Measurements from ENCODE around the gene WNT11.

- no peak for TF ChIP-seq TAF1 (IDR thresholded peaks at IDR 0.05; ENCODE audit: borderline replicate concordance, insufficient read depth, low read length)
- no peak for TF ChIP-seq POLR2AphosphoS5 (IDR thresholded peaks at IDR 0.05; ENCODE audit: low read depth, low read length)
- TF ChIP-seq FOXP2 (optimal IDR thresholded peaks at IDR 0.05; ENCODE audit: borderline replicate concordance, extremely low read depth, extremely low read length, insufficient read depth) = no peak
- TF ChIP-seq REST (IDR thresholded peaks at IDR 0.05; ENCODE audit: insufficient read depth in 1 of 2, low read depth in 2 of 2, low read length in 2 of 2) = no peak
Observed at GRCh38 chr11:76206327-76207081, at the start of gene WNT11.

Data from PFSK-1 (cell line).